Measurements from ENCODE around the gene TRH.
"Not testable (repeated sequence)": the region's sequence is repeated elsewhere in the genome, so short reads cannot be mapped to it uniquely, and the experiment has no call there.

DNA sequence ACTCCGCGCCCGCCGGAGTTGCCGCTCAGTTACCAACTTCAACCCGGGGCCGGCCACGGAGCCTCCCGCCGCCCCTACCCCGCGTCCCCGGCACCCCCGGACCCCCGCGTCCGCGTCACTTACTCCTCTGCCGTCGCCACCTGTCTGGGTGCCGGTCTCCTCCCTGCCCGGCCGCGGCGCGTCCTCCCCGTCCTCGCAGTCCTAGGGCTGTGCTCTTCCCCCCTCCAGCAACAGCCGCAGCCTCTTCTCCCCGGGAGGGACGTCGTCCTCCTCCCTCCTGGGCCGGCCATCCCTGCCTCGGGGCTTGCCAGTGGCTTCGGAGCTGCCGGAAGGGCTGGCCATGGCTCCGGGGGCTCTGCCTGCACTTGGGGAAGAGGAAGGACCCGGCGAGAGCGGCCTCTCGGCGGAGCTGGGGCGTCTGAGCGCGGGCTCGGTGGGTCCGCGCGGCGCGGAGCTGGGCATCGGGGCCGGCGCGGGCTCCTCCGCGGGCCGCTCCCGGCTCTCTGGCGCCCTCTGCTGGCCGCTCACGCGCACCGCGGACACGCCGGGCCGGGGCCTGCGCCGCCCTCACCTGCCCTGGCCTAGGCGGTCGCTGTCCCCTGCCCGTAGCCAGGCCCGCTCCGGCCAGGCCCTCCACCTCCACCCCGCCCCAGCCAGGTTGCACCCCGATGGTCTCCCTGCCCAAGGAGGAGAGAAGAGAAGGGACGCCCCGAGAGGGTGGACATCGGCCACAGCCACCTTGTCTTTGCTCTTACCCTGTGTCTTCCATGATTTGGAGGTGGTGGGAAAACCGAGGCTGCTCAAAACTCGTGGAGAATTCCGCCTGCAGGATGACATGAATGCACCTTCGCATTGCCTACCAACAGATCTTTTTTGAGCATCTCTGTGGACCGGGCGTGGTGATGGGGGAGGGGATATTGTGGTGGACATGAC lies 28.4 kb downstream of the TRH start:
- not testable (repeated sequence) for TF ChIP-seq POLR2AphosphoS5 (IDR thresholded peaks at IDR 0.05; ENCODE audit: insufficient read depth in 1 of 2, low read depth in 1 of 2)
- TF ChIP-seq, protein P1, sequence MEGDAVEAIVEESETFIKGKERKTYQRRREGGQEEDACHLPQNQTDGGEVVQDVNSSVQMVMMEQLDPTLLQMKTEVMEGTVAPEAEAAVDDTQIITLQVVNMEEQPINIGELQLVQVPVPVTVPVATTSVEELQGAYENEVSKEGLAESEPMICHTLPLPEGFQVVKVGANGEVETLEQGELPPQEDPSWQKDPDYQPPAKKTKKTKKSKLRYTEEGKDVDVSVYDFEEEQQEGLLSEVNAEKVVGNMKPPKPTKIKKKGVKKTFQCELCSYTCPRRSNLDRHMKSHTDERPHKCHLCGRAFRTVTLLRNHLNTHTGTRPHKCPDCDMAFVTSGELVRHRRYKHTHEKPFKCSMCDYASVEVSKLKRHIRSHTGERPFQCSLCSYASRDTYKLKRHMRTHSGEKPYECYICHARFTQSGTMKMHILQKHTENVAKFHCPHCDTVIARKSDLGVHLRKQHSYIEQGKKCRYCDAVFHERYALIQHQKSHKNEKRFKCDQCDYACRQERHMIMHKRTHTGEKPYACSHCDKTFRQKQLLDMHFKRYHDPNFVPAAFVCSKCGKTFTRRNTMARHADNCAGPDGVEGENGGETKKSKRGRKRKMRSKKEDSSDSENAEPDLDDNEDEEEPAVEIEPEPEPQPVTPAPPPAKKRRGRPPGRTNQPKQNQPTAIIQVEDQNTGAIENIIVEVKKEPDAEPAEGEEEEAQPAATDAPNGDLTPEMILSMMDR (IDR thresholded peaks at IDR 0.05) = peak; percentile 31 to 68 (median 42)
